Caco-2 (cell line): ENCODE data around the gene PTH. TPM values are rescaled to one million over a fixed set of nuclear protein-coding genes. Genes with fewer than 3 reads are reported as not detected.
A peak's percentile ranks its signal among the peaks of the same experiment; 100 is the strongest.

Experiments
- BruUV-seq: library from RNA; stranded (reverse); fragments of 400-500 nt; replicated peaks from 2 replicates; lab custom pipeline; 2021; lab: Mats Ljungman, UMichigan
- CTCF ChIA-PET: fragments of 300-600 bp; sonication (Branson Sonifier 250); formaldehyde crosslinking; loops from one replicate; lab custom pipeline; 2022; ENCODE audit warnings: antibody characterized with exemption; lab: Charles Lee
- POLR2A ChIA-PET: fragments of 300-600 bp; sonication (Branson Sonifier 250); formaldehyde crosslinking; loops from one replicate; lab custom pipeline; 2022; ENCODE audit warnings: antibody characterized with exemption; lab: Charles Lee
- DNase-seq, 2 experiments: peaks; one replicate each; pipeline versions ENCODE4 v3.0.0 to v3.0.0-alpha.2; 2020 to 2022
- H3K27me3 ChIP-seq: replicated peaks from 2 replicates; pipeline ENCODE4 v1.6.0; 2011; ENCODE audit warnings: low read length; ENCODE audit not compliant: control insufficient read depth, insufficient read depth
- H3K36me3 ChIP-seq: 2 replicates; pipeline ENCODE4 v1.5.1; 2011; ENCODE audit warnings: low read length; ENCODE audit not compliant: control insufficient read depth, insufficient read depth
- H3K4me1 ChIP-seq: fragments of 250-450 bp; sonication (Bioruptor Pico); 2 replicates; pipeline ENCODE4 v1.5.1; 2020; ENCODE audit warnings: mild to moderate bottlenecking
- H3K4me3 ChIP-seq: 2 replicates; pipeline ENCODE4 v1.5.1; 2011; ENCODE audit warnings: low read depth, mild to moderate bottlenecking, control low read depth, low read length
- H3K9me3 ChIP-seq: fragments of 250-450 bp; sonication (Bioruptor Pico); 2 replicates; pipeline ENCODE4 v1.5.1; 2020; ENCODE audit warnings: mild to moderate bottlenecking, moderate library complexity
- H3K27ac Mint-ChIP-seq: one replicate; pipeline ENCODE4 v1.8.0; 2022; ENCODE audit warnings: mixed read lengths; ENCODE audit not compliant: unreplicated experiment
- H3K27me3 Mint-ChIP-seq: one replicate; pipeline ENCODE4 v1.8.0; 2022; ENCODE audit warnings: mixed read lengths; ENCODE audit not compliant: insufficient read depth, unreplicated experiment
- H3K36me3 Mint-ChIP-seq: one replicate; pipeline ENCODE4 v1.8.0; 2022; ENCODE audit warnings: mild to moderate bottlenecking, mixed read lengths; ENCODE audit not compliant: insufficient read depth, unreplicated experiment
- H3K4me1 Mint-ChIP-seq: one replicate; pipeline ENCODE4 v1.8.0; 2022; ENCODE audit warnings: low read depth, mixed read lengths; ENCODE audit not compliant: unreplicated experiment
- H3K4me3 Mint-ChIP-seq: one replicate; pipeline ENCODE4 v1.8.0; 2022; ENCODE audit warnings: mild to moderate bottlenecking, moderate library complexity, mixed read lengths; ENCODE audit not compliant: unreplicated experiment
- H3K9me3 Mint-ChIP-seq: one replicate; pipeline ENCODE4 v1.8.0; 2022; ENCODE audit warnings: mixed read lengths; ENCODE audit not compliant: unreplicated experiment
- intact Hi-C: fragments of 100-400 bp; cut with micrococcal nuclease; formaldehyde crosslinking; loops from one replicate; pipeline ENCODE4 v1.10.0; 2022; ENCODE audit not compliant: unreplicated experiment
- total RNA-seq: library from RNA; stranded (reverse); gene quantifications from 2 replicates; pipeline ENCODE4 v1.2.3, GENCODE V29; 2022
- TF ChIP-seq, protein P1 (sequence below), 2 experiments: fragments of 200-600 bp in 1 of 2; IDR thresholded peaks; 1 replicate in 1 of 2; 2 replicates in 1 of 2; pipeline versions ENCODE4 v1.5.1 to v1.8.0; 2011 to 2022; ENCODE audit warnings: antibody characterized with exemption in 1 of 2, control low read depth in 1 of 2, inconsistent platforms in 1 of 2, low read depth in 1 of 2, low read length in 1 of 2, mild to moderate bottlenecking in 1 of 2, moderate library complexity in 1 of 2; ENCODE audit not compliant: insufficient read depth in 1 of 2, severe bottlenecking in 1 of 2, unreplicated experiment in 1 of 2

The PTH gene
- total RNA-seq, 1 experiment from 2014 or later: not detected

DNA sequence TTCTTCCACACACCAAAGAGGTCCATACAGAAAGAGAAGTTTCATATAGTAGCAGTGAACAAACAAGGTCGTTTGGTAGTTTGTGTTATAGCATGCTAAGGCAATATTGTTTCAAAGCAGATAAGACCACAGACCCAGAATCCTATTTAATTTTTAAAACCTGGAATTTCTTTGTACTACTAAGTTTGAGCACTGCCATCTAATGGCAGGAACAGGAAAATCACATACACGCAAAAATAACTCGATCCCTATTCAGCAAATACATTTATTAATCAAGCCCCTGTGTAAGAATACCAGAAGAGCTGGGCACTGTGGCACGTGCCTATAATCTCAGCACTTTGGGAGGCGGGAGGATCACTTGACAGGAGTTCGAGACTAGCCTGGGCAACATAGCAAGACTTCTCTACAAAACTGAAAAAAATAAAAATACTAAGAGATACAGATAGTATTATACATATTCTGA, 29.9 kb downstream of the PTH start:
- Mint-ChIP-seq H3K4me3 (no peak overlapping the region), H3K9me3 (no peaks in the 10 kb centered on the region), H3K27me3 (no peaks in the 10 kb centered on the region), H3K27ac (no peak overlapping the region), H3K36me3 (peaks cover 27% of the 10 kb centered on the region), H3K4me1 (peaks cover 41% of the 10 kb centered on the region)
- BruUV-seq: no TSS peak
- H3K4me1 ChIP-seq: peaks cover 47% of the 10 kb centered on the region
- DNase-seq: peak in 1 of 2 experiments; percentile 46
- no peaks in the 10 kb centered on the region for H3K36me3 ChIP-seq
- no peaks in the 10 kb centered on the region for H3K27me3 ChIP-seq
- TF ChIP-seq, protein P1, sequence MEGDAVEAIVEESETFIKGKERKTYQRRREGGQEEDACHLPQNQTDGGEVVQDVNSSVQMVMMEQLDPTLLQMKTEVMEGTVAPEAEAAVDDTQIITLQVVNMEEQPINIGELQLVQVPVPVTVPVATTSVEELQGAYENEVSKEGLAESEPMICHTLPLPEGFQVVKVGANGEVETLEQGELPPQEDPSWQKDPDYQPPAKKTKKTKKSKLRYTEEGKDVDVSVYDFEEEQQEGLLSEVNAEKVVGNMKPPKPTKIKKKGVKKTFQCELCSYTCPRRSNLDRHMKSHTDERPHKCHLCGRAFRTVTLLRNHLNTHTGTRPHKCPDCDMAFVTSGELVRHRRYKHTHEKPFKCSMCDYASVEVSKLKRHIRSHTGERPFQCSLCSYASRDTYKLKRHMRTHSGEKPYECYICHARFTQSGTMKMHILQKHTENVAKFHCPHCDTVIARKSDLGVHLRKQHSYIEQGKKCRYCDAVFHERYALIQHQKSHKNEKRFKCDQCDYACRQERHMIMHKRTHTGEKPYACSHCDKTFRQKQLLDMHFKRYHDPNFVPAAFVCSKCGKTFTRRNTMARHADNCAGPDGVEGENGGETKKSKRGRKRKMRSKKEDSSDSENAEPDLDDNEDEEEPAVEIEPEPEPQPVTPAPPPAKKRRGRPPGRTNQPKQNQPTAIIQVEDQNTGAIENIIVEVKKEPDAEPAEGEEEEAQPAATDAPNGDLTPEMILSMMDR (IDR thresholded peaks at IDR 0.05; ENCODE audit: insufficient read depth in 1 of 2, low read depth in 1 of 2, low read length in 1 of 2, severe bottlenecking in 1 of 2, unreplicated experiment in 1 of 2): peak; percentile 62 to 65
- POLR2A ChIA-PET: no interaction called here
- intact Hi-C loops: loop anchor here (10.0 kb wide), 2 partner anchors 61 to 251 kb away; no protein-coding TSS in a partner anchor
- no peak overlapping the region for H3K4me3 ChIP-seq
- CTCF ChIA-PET: interaction anchor here (1.3 kb wide), 1 partner anchor 22 kb away, joined by 3 read pairs; no protein-coding TSS in a partner anchor
- H3K9me3 ChIP-seq: 0 out of 2 replicates have a peak, but pooled peaks cover 7% of the 10 kb centered on the region

DNA sequence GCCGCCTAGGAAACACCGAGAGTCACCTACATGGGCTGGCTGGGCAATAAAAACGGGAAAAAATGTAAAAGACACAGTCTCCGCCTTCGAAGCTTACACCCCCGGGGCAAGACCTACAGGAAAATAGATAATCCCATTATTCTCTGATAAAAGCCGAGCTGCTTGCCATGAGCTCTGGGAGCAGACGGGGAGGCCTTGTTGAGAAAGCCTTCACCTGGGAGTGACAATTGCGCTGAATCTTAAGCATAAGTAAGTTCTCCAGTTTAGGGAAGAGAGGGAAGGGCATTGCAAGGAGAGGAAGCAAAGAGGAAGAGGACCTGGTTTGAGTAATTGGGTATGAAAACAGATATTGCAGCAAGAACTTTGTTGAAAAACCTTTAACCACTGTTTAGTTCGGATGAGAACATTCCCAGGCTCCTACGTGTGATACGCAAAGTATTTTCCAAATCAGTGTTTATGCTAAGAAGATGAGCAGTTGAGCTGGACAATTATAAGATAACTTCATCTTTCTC, 32.0 kb downstream of the PTH start:
- H3K27me3 Mint-ChIP-seq: no peaks in the 10 kb centered on the region
- BruUV-seq: TSS peak; percentile 94
- intact Hi-C loops: loop anchor here (2.0 to 10.0 kb wide), 3 partner anchors 59 to 249 kb away; partner anchors contain the start of gene FAR1
- no peaks in the 10 kb centered on the region for H3K9me3 Mint-ChIP-seq
- DNase-seq: peak in 1 of 2 experiments; percentile 56
- H3K27ac Mint-ChIP-seq: peak overlapping the region; percentile 100
- ChIA-PET CTCF (interaction anchor here (0.6 to 1.3 kb wide), 3 partner anchors 9 to 325 kb away, joined by 3 to 8 read pairs (median 3); no protein-coding TSS in a partner anchor), POLR2A (interaction anchor here (0.6 to 1.6 kb wide), 5 partner anchors 9 to 256 kb away, joined by 3 to 8 read pairs (median 4); partner anchors contain the start of gene FAR1)
- Histone ChIP-seq H3K9me3 (no peaks in the 10 kb centered on the region), H3K4me1 (peaks cover 32% of the 10 kb centered on the region), H3K27me3 (no peaks in the 10 kb centered on the region), H3K4me3 (peak overlapping the region; percentile 81), H3K36me3 (no peaks in the 10 kb centered on the region)
- TF ChIP-seq, protein P1 (IDR thresholded peaks at IDR 0.05; ENCODE audit: insufficient read depth in 1 of 2, low read depth in 1 of 2, low read length in 1 of 2, severe bottlenecking in 1 of 2, unreplicated experiment in 1 of 2): no peak
- peaks cover 30% of the 10 kb centered on the region for H3K36me3 Mint-ChIP-seq
- H3K4me1 Mint-ChIP-seq: peaks cover 34% of the 10 kb centered on the region
- H3K4me3 Mint-ChIP-seq: peak overlapping the region; percentile 99

DNA sequence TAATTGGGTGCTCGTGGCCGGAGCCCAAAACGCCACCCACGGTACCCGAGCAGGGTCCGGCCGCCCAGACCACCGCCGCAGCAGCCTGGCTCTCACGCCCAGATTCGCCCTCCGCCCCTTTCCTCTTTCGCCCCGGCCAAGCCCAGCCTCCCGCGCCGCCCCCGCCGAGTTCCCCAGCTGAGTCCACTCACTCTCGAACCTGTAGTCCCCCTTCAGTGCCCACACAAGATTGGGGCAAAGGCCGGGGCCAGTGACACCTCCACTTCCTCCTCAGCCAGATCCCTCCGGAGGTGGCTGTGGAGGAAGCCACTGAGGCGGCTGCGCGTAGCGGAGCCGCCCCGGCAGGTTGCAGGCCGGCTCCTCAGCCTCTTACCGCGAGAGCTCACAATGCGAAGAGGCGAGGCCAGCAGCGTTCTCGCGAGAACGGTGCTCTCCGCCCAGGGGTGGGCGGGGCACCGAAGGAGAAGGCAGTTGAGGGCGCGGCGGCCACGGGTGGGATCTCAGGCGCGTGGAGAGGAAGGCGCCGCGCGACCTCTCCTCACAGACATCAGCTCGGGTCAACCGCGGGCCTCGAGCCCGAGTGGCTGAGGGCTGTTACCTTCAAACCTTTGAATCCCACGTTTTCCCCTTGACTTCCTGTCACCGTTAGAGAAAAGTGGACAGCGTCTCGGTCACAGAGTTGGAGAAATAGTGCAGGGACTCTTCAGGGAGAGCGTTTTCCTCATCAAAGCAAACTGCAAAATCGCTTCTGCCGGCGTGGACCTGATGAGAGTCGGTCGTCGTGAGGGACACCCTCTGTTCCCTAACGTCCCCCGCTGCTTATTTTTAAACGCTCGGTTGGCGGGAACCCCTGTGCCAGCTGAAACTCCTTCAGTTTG, 32.7 kb downstream of the PTH start, which contains the start of gene BTBD10:
Gene BTBD10 (minus strand): TSS at position 322 of the 878 bp plus-strand sequence. CDS start 18,098 bp downstream, outside the sequence.
- H3K4me1 Mint-ChIP-seq: peaks cover 29% of the 10 kb centered on the region
- Histone ChIP-seq H3K4me3 (peak within 1 kb of the TSS; percentile 81), H3K36me3 (no peaks in the 10 kb centered on the region), H3K27me3 (no peaks in the 10 kb centered on the region), H3K9me3 (no peaks in the 10 kb centered on the region), H3K4me1 (peaks cover 27% of the 10 kb centered on the region)
- no TSS peak for BruUV-seq
- H3K36me3 Mint-ChIP-seq: peaks cover 30% of the 10 kb centered on the region
- no peaks in the 10 kb centered on the region for H3K9me3 Mint-ChIP-seq
- CTCF ChIA-PET: interaction anchor here (0.6 to 1.3 kb wide), 4 partner anchors 10 to 326 kb away, joined by 3 to 8 read pairs (median 3); no protein-coding TSS in a partner anchor
- TF ChIP-seq, protein P1 (IDR thresholded peaks at IDR 0.05; ENCODE audit: insufficient read depth in 1 of 2, low read depth in 1 of 2, low read length in 1 of 2, severe bottlenecking in 1 of 2, unreplicated experiment in 1 of 2): no peak
- POLR2A ChIA-PET: interaction anchor here (0.5 to 1.6 kb wide), 12 partner anchors 10 to 460 kb away, joined by 3 to 8 read pairs (median 3); partner anchors contain the start of gene FAR1
- peak within 1 kb of the TSS; percentile 99 for H3K4me3 Mint-ChIP-seq
- H3K27ac Mint-ChIP-seq: peak within 1 kb of the TSS; percentile 100
- H3K27me3 Mint-ChIP-seq: no peaks in the 10 kb centered on the region
- intact Hi-C loops: loop anchor here (2.0 to 10.0 kb wide), 3 partner anchors 58 to 248 kb away; partner anchors contain the start of gene FAR1
- peak; percentile 95 for DNase-seq
